SJCRH30 (cell line): ENCODE data around the gene C2orf76. TPM values are rescaled to one million over a fixed set of nuclear protein-coding genes. Genes with fewer than 3 reads are reported as not detected.
A peak's percentile ranks its signal among the peaks of the same experiment; 100 is the strongest.

Experiments
- DNase-seq, 2 experiments: peaks; one replicate each; pipeline ENCODE4 v3.0.0-alpha.2; 2015 to 2020
- H3K27ac ChIP-seq: fragments of 250-450 bp; sonication (Bioruptor Pico); 2 replicates; pipeline ENCODE4 v1.5.1; 2020; ENCODE audit warnings: mild to moderate bottlenecking, moderate library complexity
- H3K27me3 ChIP-seq: fragments of 250-450 bp; sonication (Bioruptor Pico); 2 replicates; pipeline ENCODE4 v1.5.1; 2020; ENCODE audit warnings: mild to moderate bottlenecking, moderate library complexity
- H3K36me3 ChIP-seq: fragments of 250-450 bp; sonication (Bioruptor Pico); 2 replicates; pipeline ENCODE4 v1.5.1; 2020; ENCODE audit warnings: mild to moderate bottlenecking, moderate library complexity
- H3K4me1 ChIP-seq: fragments of 250-450 bp; sonication (Bioruptor Pico); 2 replicates; pipeline ENCODE4 v1.5.1; 2020; ENCODE audit warnings: mild to moderate bottlenecking, moderate library complexity
- H3K4me3 ChIP-seq: fragments of 250-450 bp; sonication (Bioruptor Pico); 2 replicates; pipeline ENCODE4 v1.5.1; 2020; ENCODE audit warnings: mild to moderate bottlenecking, moderate library complexity
- H3K9me3 ChIP-seq: fragments of 250-450 bp; sonication (Bioruptor Pico); replicated peaks from 2 replicates; pipeline ENCODE4 v1.5.1; 2020; ENCODE audit warnings: mild to moderate bottlenecking, moderate library complexity
- total RNA-seq: library from RNA; depleted of rRNA; stranded (reverse); fragments of >200 nt; shearing (Covaris generic); gene quantifications from 2 replicates; pipeline ENCODE4 v1.2.3, GENCODE V29; 2014

C2orf76 gene
- total RNA-seq, 1 experiment from 2014 or later: 7.0 TPM

GRCh38 chr2:119263025-119263424 is 103.6 kb downstream of the C2orf76 start:
- H3K36me3 ChIP-seq: no peaks in the 10 kb centered on the region
- no peaks in the 10 kb centered on the region for H3K27me3 ChIP-seq
- peaks cover 16% of the 10 kb centered on the region; the same call in 1 of the 2 replicates for H3K4me1 ChIP-seq
- H3K4me3 ChIP-seq: no peak overlapping the region
- no peak overlapping the region for H3K27ac ChIP-seq
- DNase-seq: no peak
- no peaks in the 10 kb centered on the region for H3K9me3 ChIP-seq

GRCh38 chr2:119261493-119262225 is 105.0 kb downstream of the C2orf76 start:
- Histone ChIP-seq H3K27me3 (no peaks in the 10 kb centered on the region), H3K27ac (no peak overlapping the region), H3K4me3 (no peak overlapping the region), H3K36me3 (no peaks in the 10 kb centered on the region), H3K9me3 (no peaks in the 10 kb centered on the region), H3K4me1 (peaks cover 16% of the 10 kb centered on the region; the same call in 1 of the 2 replicates)
- no peak for DNase-seq

- peak; percentile 56 to 62 for DNase-seq
- Histone ChIP-seq H3K27me3 (no peaks in the 10 kb centered on the region), H3K4me1 (peaks cover 22% of the 10 kb centered on the region)
Measured at GRCh38 chr2:119260646-119261492, 105.8 kb downstream of the C2orf76 start.

GRCh38 chr2:119259296-119259860 is 107.3 kb downstream of the C2orf76 start:
- peak in 1 of 2 experiments; percentile 38 for DNase-seq
- peaks cover 26% of the 10 kb centered on the region for H3K4me1 ChIP-seq

More at GRCh38 chr2:119260646-119261492, 105.8 kb downstream of the C2orf76 start:
- Histone ChIP-seq H3K4me3 (no peak overlapping the region), H3K9me3 (no peaks in the 10 kb centered on the region), H3K27ac (no peak overlapping the region), H3K36me3 (no peaks in the 10 kb centered on the region)

GRCh38 chr2:119257198-119257597 is 109.4 kb downstream of the C2orf76 start:
- Histone ChIP-seq H3K36me3 (no peaks in the 10 kb centered on the region), H3K4me1 (peaks cover 26% of the 10 kb centered on the region), H3K27me3 (no peaks in the 10 kb centered on the region), H3K9me3 (no peaks in the 10 kb centered on the region), H3K27ac (no peak overlapping the region), H3K4me3 (no peak overlapping the region)
- DNase-seq: no peak

More at GRCh38 chr2:119259296-119259860, 107.3 kb downstream of the C2orf76 start:
- no peak overlapping the region for H3K4me3 ChIP-seq
- H3K36me3 ChIP-seq: no peaks in the 10 kb centered on the region
- H3K9me3 ChIP-seq: no peaks in the 10 kb centered on the region
- no peaks in the 10 kb centered on the region for H3K27me3 ChIP-seq
- H3K27ac ChIP-seq: no peak overlapping the region

GRCh38 chr2:119256582-119256921 is 110.1 kb downstream of the C2orf76 start:
- peaks cover 24% of the 10 kb centered on the region for H3K4me1 ChIP-seq
- peak overlapping the region; percentile 16; the same call in 1 of the 2 replicates for H3K27ac ChIP-seq

GRCh38 chr2:119255760-119256581 is 110.7 kb downstream of the C2orf76 start:
- H3K4me3 ChIP-seq: peak overlapping the region; percentile 21
- H3K4me1 ChIP-seq: peaks cover 20% of the 10 kb centered on the region
- H3K36me3 ChIP-seq: no peaks in the 10 kb centered on the region
- H3K27ac ChIP-seq: peak overlapping the region; percentile 16; the same call in 1 of the 2 replicates
- no peaks in the 10 kb centered on the region for H3K9me3 ChIP-seq
- H3K27me3 ChIP-seq: no peaks in the 10 kb centered on the region
- peak; percentile 62 to 74 for DNase-seq

More at GRCh38 chr2:119256582-119256921, 110.1 kb downstream of the C2orf76 start:
- H3K4me3 ChIP-seq: peak overlapping the region; percentile 21
- no peak for DNase-seq
- no peaks in the 10 kb centered on the region for H3K36me3 ChIP-seq
- H3K9me3 ChIP-seq: no peaks in the 10 kb centered on the region
- H3K27me3 ChIP-seq: no peaks in the 10 kb centered on the region

- Histone ChIP-seq H3K4me3 (no peak overlapping the region), H3K36me3 (no peaks in the 10 kb centered on the region), H3K9me3 (no peaks in the 10 kb centered on the region), H3K27me3 (no peaks in the 10 kb centered on the region), H3K27ac (no peak overlapping the region), H3K4me1 (peaks cover 15% of the 10 kb centered on the region)
- DNase-seq: no peak
Measured at GRCh38 chr2:119254601-119255080, 112.0 kb downstream of the C2orf76 start.

GRCh38 chr2:119253760-119254600 is 112.7 kb downstream of the C2orf76 start:
- H3K9me3 ChIP-seq: no peaks in the 10 kb centered on the region
- no peak overlapping the region for H3K4me3 ChIP-seq
- DNase-seq: no peak
- H3K4me1 ChIP-seq: peaks cover 10% of the 10 kb centered on the region
- no peak overlapping the region for H3K27ac ChIP-seq
- H3K36me3 ChIP-seq: no peaks in the 10 kb centered on the region
- no peaks in the 10 kb centered on the region for H3K27me3 ChIP-seq

GRCh38 chr2:119253114-119253702 is 113.4 kb downstream of the C2orf76 start:
- Histone ChIP-seq H3K36me3 (no peaks in the 10 kb centered on the region), H3K4me1 (peaks cover 10% of the 10 kb centered on the region), H3K4me3 (no peak overlapping the region), H3K9me3 (no peaks in the 10 kb centered on the region), H3K27ac (no peak overlapping the region), H3K27me3 (no peaks in the 10 kb centered on the region)
- no peak for DNase-seq
